ENCODE results near the gene POLR1G. TPM values are rescaled to one million over a fixed set of nuclear protein-coding genes. Genes with fewer than 3 reads are reported as not detected.

POLR1G gene
- total and polyA plus RNA-seq, 9 of the 15 experiments (the other 6 are each of a cell fraction or from before 2014, with no cell fraction given), result 3.0 to 50.1 (median 27.4) TPM

GRCh38 chr19:45428384-45429231, 22.2 kb downstream of the POLR1G start (continued):
- peak; percentile 19 for TF ChIP-seq BRD9 (IDR thresholded peaks at IDR 0.05; ENCODE audit: low read depth, partially characterized antibody)
- no peak for TF ChIP-seq MAFG (tag; conservative IDR thresholded peaks at IDR 0.05)
- TF ChIP-seq ZNF408 (CRISPR knock-in tag; IDR thresholded peaks at IDR 0.05; ENCODE audit: low read depth), result no peak
- TF ChIP-seq NEUROD1 (IDR thresholded peaks at IDR 0.05; ENCODE audit: borderline replicate concordance, low read depth, low read length, partially characterized antibody), result no peak
- no peak for TF ChIP-seq TBL1XR1 (IDR thresholded peaks at IDR 0.05; ENCODE audit: low read length in 2 of 2)
- TF ChIP-seq PCBP2 (IDR thresholded peaks at IDR 0.05; ENCODE audit: low read depth, low read length, poor library complexity, severe bottlenecking), result no peak
- TF ChIP-seq ZZZ3 (IDR thresholded peaks at IDR 0.05), result no peak
- no peak for TF ChIP-seq ZNF780A (CRISPR knock-in tag; IDR thresholded peaks at IDR 0.05)
- no peak for TF ChIP-seq CCAR2 (IDR thresholded peaks at IDR 0.05; ENCODE audit: low read depth, low read length)
- peak; percentile 95 for TF ChIP-seq CBX1 (IDR thresholded peaks at IDR 0.05; ENCODE audit: low read depth)
- TF ChIP-seq TARDBP (IDR thresholded peaks at IDR 0.05), result peak; percentile 27; the same call in 1 of the 2 replicates
- peak in 1 of 2 experiments; percentile 70; a peak in 3 of 4 replicates for TF ChIP-seq HDAC1 (IDR thresholded peaks at IDR 0.05)
- TF ChIP-seq SMARCA5 (IDR thresholded peaks at IDR 0.05), result peak; percentile 23
- no peak for TF ChIP-seq ZNF143 (CRISPR knock-in tag; IDR thresholded peaks at IDR 0.05)
- no peak for TF ChIP-seq FOXP4 (CRISPR knock-in tag; IDR thresholded peaks at IDR 0.05; ENCODE audit: borderline replicate concordance)
- TF ChIP-seq TAF9B (IDR thresholded peaks at IDR 0.05; ENCODE audit: partially characterized antibody), result no peak
- peak; percentile 100 for TF ChIP-seq BCOR (IDR thresholded peaks at IDR 0.05)
- TF ChIP-seq AFF4 (CRISPR knock-in tag; IDR thresholded peaks at IDR 0.05), result no peak; the same call in 1 of the 2 replicates
- TF ChIP-seq HMGXB4 (CRISPR knock-in tag; IDR thresholded peaks at IDR 0.05), result peak; percentile 90; the same call in 1 of the 2 replicates
- TF ChIP-seq ZNF668 (CRISPR knock-in tag; IDR thresholded peaks at IDR 0.05), result no peak

Data from K562 (cell line).